GM12865 (cell line): ENCODE measurements around the gene VAV3.

Experiments
- DNase-seq: peaks from one replicate; pipeline ENCODE4 v3.0.0; 2010; ENCODE audit warnings: low read depth
- H3K4me3 ChIP-seq: 2 replicates; pipeline ENCODE4 v1.5.1; 2011; ENCODE audit warnings: mild to moderate bottlenecking, low read depth, low read length, control low read depth
- CTCF ChIP-seq: IDR thresholded peaks from 2 replicates; pipeline ENCODE4 v1.5.1; 2011; ENCODE audit warnings: low read length, control low read depth, low read depth, inconsistent platforms; ENCODE audit not compliant: insufficient read depth; ENCODE audit errors: missing control alignments

Gene VAV3

GRCh38 chr1:107687849-107688753 is 276.9 kb downstream of the VAV3 start:
- no peak for TF ChIP-seq CTCF
- no peak for DNase-seq
- H3K4me3 ChIP-seq: no peak overlapping the region

- H3K4me3 ChIP-seq: no peak overlapping the region
- TF ChIP-seq CTCF: no peak
- no peak for DNase-seq
Measured at GRCh38 chr1:107683683-107684082, 281.3 kb downstream of the VAV3 start.

- H3K4me3 ChIP-seq: no peak overlapping the region
- no peak for DNase-seq
- TF ChIP-seq CTCF: no peak
Measured at GRCh38 chr1:107683191-107683657, 281.8 kb downstream of the VAV3 start.

- TF ChIP-seq CTCF: no peak
- DNase-seq: no peak
- no peak overlapping the region for H3K4me3 ChIP-seq
Measured at GRCh38 chr1:107682467-107682866, 282.5 kb downstream of the VAV3 start.

GRCh38 chr1:107681001-107681479 is 283.9 kb downstream of the VAV3 start:
- no peak for DNase-seq
- TF ChIP-seq CTCF: no peak
- no peak overlapping the region for H3K4me3 ChIP-seq

GRCh38 chr1:107680579-107680985 is 284.4 kb downstream of the VAV3 start:
- no peak for DNase-seq
- TF ChIP-seq CTCF: no peak
- no peak overlapping the region for H3K4me3 ChIP-seq

GRCh38 chr1:107679411-107679953 is 285.5 kb downstream of the VAV3 start:
- H3K4me3 ChIP-seq: no peak overlapping the region
- no peak for DNase-seq
- no peak for TF ChIP-seq CTCF
